HTERT RPE-1 (cell line): ENCODE data around the gene TMPRSS2.
"Not testable (repeated sequence)": the region's sequence is repeated elsewhere in the genome, so short reads cannot be mapped to it uniquely, and the experiment has no call there.

ENCODE experiments used
- in situ Hi-C: fragments of 300-500 bp; cut with MboI; formaldehyde crosslinking; loops from 4 replicates; pipeline ENCODE4 v1.14.3; 2020; ENCODE audit warnings: low sequenced_read_pairs

TMPRSS2 gene

GRCh38 chr21:41428311-41428710, 79.6 kb downstream of the TMPRSS2 start:
- in situ Hi-C loops: no loop called here

- in situ Hi-C loops: no loop called here
These were observed 80.4 kb downstream of the TMPRSS2 start for GRCh38 chr21:41427556-41427955.

DNA sequence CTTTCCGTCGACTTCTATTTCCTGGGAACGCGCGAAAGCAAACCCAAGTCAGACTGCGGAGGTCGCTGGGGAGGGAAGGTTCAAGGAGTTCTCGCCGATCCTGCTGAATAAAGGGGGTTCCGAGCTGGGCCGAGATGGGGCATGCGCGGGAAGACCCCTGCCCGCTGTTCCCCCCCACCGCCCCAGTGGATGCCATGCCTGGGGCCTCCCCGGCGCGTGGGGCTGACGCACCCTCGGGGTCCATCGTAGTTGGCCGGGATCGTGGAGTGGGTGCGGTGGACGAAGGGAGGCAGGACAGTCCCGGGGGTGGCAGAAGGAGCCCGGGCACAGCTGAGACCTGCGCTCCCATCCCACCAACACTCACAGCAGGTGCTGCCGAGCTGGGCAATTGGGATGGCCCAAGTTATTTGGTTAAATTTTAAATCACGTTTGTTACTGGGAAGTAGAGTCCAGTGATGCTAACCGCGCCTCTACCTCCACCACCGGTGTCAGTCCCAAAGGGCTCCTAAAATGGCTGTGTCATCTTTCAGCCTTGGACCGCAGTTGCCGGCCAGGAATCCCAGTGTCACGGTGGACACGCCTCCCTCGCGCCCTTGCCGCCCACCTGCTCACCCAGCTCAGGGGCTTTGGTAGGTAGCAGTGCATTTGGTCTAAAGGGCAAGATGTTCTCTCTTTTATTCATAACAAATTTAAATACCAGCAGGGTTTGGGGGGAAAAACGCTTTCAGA, 81.1 kb downstream of the TMPRSS2 start:
- in situ Hi-C loops: no loop called here

GRCh38 chr21:41425954-41426675, 81.8 kb downstream of the TMPRSS2 start, which contains the start of gene MX1:
Gene MX1 (plus strand): TSS chr21:41426239. CDS start chr21:41432071, 5,832 bp downstream.
- in situ Hi-C loops: no loop called here

- in situ Hi-C loops: no loop called here
These were observed 82.4 kb downstream of the TMPRSS2 start for GRCh38 chr21:41425588-41425953.

DNA sequence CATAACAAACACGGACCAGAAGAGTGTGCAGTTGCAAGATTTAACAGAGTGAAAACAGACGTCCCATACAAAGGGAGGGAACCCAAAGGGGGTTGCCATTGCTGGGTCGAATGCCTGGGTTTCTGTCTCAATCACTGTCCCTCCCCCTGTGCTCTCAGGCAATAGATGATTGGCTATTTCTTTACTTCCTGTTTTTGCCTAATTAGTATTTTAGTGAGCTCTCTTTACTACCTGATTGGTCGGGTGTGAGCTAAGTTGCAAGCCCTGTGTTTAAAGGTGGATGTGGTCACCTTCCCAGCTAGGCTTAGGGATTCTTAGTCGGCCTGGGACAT, 84.7 kb downstream of the TMPRSS2 start:
- in situ Hi-C loops: not testable (repeated sequence)

DNA sequence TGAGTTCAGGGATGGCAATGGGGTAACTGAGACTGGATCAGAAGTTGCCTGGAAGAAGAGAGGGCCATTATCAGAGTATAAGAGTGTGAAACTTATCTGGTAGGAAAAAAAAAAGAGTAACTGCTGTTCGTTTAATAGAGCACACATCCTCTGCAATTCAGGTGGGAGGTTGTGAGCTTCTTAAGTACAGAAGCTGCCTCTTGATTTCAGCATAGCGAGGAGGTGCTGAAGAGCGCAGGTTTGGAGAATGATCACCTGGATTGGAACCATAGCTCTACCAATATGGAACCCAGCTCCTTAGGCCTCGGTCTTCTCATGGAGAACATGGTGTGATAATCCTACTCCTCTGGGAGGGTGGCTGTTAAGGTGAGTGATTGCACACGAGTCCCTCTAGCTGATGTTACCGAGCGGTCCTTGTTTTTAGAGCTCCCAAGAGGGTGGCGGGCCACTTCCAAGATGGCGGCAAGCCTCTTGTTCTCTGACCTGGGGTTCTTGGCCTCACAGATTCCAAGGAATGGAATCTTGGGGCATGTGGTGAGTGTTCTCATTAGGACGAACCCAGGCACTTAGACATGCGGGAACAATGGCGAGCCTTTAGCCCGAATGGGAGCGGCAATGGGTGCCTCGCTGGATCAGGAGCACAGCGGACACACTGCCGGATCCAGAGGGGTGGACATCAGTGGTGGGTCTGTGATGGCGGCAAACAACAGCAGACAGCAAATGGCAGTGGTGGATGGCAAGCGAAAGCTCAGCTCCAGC, 85.2 kb downstream of the TMPRSS2 start:
- in situ Hi-C loops: no loop called here

- in situ Hi-C loops: not testable (repeated sequence)
These were observed 87.0 kb downstream of the TMPRSS2 start for GRCh38 chr21:41420998-41421397.

GRCh38 chr21:41419921-41420862, 87.8 kb downstream of the TMPRSS2 start:
- in situ Hi-C loops: no loop called here

GRCh38 chr21:41418956-41419680, 88.8 kb downstream of the TMPRSS2 start:
- in situ Hi-C loops: no loop called here

DNA sequence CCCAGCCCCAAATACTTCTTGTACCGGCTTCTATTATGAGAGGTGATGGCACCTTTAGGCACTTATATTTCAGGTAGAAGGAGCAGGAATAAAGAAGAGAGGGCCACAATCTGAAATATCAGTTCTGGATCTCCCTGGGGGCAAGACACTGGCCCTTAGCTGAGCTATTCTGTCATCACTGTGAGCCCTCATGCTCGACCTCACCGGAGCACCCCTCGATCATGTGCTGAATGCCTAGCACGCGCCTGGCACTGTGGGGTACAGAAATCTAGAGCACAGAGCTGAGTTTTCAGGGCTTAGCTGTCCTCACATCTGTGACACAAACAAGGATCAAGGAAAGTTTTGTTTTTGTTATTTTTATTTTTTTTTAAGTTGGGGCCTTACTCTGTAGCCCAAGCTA, 89.6 kb downstream of the TMPRSS2 start:
- in situ Hi-C loops: no loop called here

- in situ Hi-C loops: not testable (repeated sequence)
These were observed 90.5 kb downstream of the TMPRSS2 start for GRCh38 chr21:41417505-41417904.
